Measurements from ENCODE around the gene PRSS56.
A peak's percentile ranks its signal among the peaks of the same experiment; 100 is the strongest.

DNA sequence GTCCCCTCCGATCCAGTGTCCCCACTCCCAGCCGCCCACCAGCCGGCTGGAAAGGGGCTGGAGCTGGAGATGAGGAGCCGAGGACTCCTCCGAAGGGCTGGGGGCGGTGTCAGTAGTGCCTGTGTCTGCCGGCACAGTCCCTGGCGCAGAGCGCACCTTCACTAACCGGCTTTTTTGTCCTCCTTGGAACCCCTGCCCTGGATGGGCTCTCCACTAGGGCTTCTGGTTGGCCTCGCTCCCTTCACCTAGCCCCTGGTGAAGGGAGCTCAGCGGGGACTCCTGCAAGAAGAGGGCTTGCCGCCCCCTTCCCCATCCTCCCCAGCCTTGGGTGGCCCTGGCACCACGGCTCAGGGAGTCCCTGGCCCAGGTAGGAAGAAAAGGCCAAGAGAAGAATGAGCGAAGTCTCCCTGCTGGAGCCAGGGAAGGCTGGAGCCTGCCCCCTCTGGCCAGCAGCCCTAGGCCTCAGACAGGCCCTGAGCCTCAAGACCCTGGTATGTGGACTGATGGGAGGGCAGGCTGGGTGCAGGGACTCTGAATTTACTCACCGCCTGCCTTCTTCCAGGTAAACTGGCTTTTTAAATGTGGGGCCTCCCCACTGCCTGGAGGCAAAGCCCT is 32.0 kb upstream of the PRSS56 start:
- TF ChIP-seq POLR2A (IDR thresholded peaks at IDR 0.05; ENCODE audit: control extremely low read depth in 1 of 2, low read depth in 2 of 2, low read length in 2 of 2) (no peak), SRF (IDR thresholded peaks at IDR 0.05; ENCODE audit: low read depth, low read length) (no peak), POLR2AphosphoS5 (IDR thresholded peaks at IDR 0.05; ENCODE audit: low read depth, low read length) (no peak), POU5F1 (IDR thresholded peaks at IDR 0.05; ENCODE audit: low read depth, low read length) (no peak), JUN (IDR thresholded peaks at IDR 0.05; ENCODE audit: low read depth, low read length) (no peak), SIN3A (conservative IDR thresholded peaks at IDR 0.05 in 1 of 2, IDR thresholded peaks at IDR 0.05 in 1 of 2; ENCODE audit: low read depth in 1 of 2, low read length in 2 of 2) (no peak), EZH2 (IDR thresholded peaks at IDR 0.05; ENCODE audit: low read depth, low read length, severe bottlenecking) (peak; percentile 39), HDAC2 (IDR thresholded peaks at IDR 0.05; ENCODE audit: borderline replicate concordance in 1 of 2, low read depth in 2 of 2, low read length in 2 of 2) (no peak), CBX5 (IDR thresholded peaks at IDR 0.05; ENCODE audit: low read depth, low read length) (no peak), EGR1 (IDR thresholded peaks at IDR 0.05; ENCODE audit: borderline replicate concordance, low read depth, low read length) (no peak), TEAD4 (IDR thresholded peaks at IDR 0.05; ENCODE audit: low read depth, low read length) (peak; percentile 78), HDAC6 (IDR thresholded peaks at IDR 0.05; ENCODE audit: low read depth, low read length) (no peak), JUND (IDR thresholded peaks at IDR 0.05; ENCODE audit: low read length) (no peak)
- TF ChIP-seq, protein P1, sequence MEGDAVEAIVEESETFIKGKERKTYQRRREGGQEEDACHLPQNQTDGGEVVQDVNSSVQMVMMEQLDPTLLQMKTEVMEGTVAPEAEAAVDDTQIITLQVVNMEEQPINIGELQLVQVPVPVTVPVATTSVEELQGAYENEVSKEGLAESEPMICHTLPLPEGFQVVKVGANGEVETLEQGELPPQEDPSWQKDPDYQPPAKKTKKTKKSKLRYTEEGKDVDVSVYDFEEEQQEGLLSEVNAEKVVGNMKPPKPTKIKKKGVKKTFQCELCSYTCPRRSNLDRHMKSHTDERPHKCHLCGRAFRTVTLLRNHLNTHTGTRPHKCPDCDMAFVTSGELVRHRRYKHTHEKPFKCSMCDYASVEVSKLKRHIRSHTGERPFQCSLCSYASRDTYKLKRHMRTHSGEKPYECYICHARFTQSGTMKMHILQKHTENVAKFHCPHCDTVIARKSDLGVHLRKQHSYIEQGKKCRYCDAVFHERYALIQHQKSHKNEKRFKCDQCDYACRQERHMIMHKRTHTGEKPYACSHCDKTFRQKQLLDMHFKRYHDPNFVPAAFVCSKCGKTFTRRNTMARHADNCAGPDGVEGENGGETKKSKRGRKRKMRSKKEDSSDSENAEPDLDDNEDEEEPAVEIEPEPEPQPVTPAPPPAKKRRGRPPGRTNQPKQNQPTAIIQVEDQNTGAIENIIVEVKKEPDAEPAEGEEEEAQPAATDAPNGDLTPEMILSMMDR (IDR thresholded peaks at IDR 0.05; ENCODE audit: control extremely low read depth in 1 of 3, insufficient read depth in 1 of 3, low read depth in 1 of 3, low read length in 3 of 3) = peak in 2 of 3 experiments; percentile 25 to 58; a peak in 2 of 4 replicates

Data from H1 (cell line).